Aorta (tissue), 5 donors: ENCODE data around the gene PRELID2. TPM values are rescaled to one million over a fixed set of nuclear protein-coding genes. Genes with fewer than 3 reads are reported as not detected.

ENCODE experiments used
- ATAC-seq: fragments of 200-7000 bp; cut with Tn5 transposase; one replicate; pipeline ENCODE4 v1.9.1; 2022; ENCODE audit warnings: moderate library complexity; ENCODE audit not compliant: low FRiP score
- DNase-seq, 2 donors: peaks; one replicate each; pipeline ENCODE4 v3.0.0-alpha.2; 2020
- H3K27ac ChIP-seq, 2 donors: one replicate each; pipeline ENCODE4 v1.5.1; 2013; ENCODE audit warnings: low read length in 2 of 2, mild to moderate bottlenecking in 2 of 2, moderate library complexity in 2 of 2, control low read depth in 1 of 2, inconsistent platforms in 1 of 2, low read depth in 1 of 2
- H3K27me3 ChIP-seq, 2 donors: one replicate each; pipeline ENCODE4 v1.6.1; 2013; ENCODE audit warnings: control low read depth in 1 of 2, low read length in 1 of 2, mild to moderate bottlenecking in 1 of 2, moderate library complexity in 1 of 2; ENCODE audit not compliant: insufficient read depth in 2 of 2, control insufficient read depth in 1 of 2
- H3K36me3 ChIP-seq, 2 donors: one replicate each; pipeline ENCODE4 v1.6.1; 2013; ENCODE audit warnings: control low read depth in 1 of 2, low read length in 1 of 2, mild to moderate bottlenecking in 1 of 2; ENCODE audit not compliant: insufficient read depth in 2 of 2, control insufficient read depth in 1 of 2
- H3K4me1 ChIP-seq, 2 donors: one replicate each; pipeline ENCODE4 v1.6.1; 2013; ENCODE audit warnings: low read length in 2 of 2, control low read depth in 1 of 2, mild to moderate bottlenecking in 1 of 2, moderate library complexity in 1 of 2; ENCODE audit not compliant: insufficient read depth in 2 of 2, control insufficient read depth in 1 of 2
- H3K4me3 ChIP-seq, 2 donors: one replicate each; pipeline ENCODE4 v1.5.1; 2013; ENCODE audit warnings: low read length in 2 of 2, control low read depth in 1 of 2, mild to moderate bottlenecking in 1 of 2
- H3K9me3 ChIP-seq: one replicate; pipeline ENCODE4 v1.6.1; 2013; ENCODE audit warnings: mild to moderate bottlenecking, low read length; ENCODE audit not compliant: control insufficient read depth
- WGBS, 2 donors: extraction: QIAGEN DNeasy Blood & Tissue Kit; methylation state at CpG; one replicate each; pipeline ENCODE4 v1.1.7; 2013; 5-methylcytosine and 5-hydroxymethylcytosine counted together
- intact Hi-C, 2 donors: fragments of 100-400 bp; cut with DNase I; formaldehyde crosslinking; loops; one replicate each; pipeline versions ENCODE4 v1.14.2 to v1.15.0; 2022
- polyA plus RNA-seq, 2 donors: library from polyadenylated mRNA; stranded (reverse); fragments of 200-250 nt; gene quantifications; one replicate each; pipeline ENCODE4 v1.2.3, GENCODE V29; 2013
- total RNA-seq, 2 donors: library from RNA; stranded (reverse); fragmentation: NEBNext Ultra II Directional; extraction: Animal tissue kit (Norgen Biotek cat#: 25700); gene quantifications; one replicate each; pipeline ENCODE4 v1.2.1, GENCODE V29; 2021
- donor health status: healthy with polysubstance abuse.
- donor health status: Bipolar disorder and iron deficiency.
- donor health status: DM: no; HTN: no; CAD: no.
- donor health status: DM: no; HTN: no; CAD: no.
- donor health status: DM: yes; HTN: yes; CAD: no.

Gene PRELID2
- total and polyA plus RNA-seq, 4 donors, result 4.3 to 28.7 (median 15.8) TPM

DNA sequence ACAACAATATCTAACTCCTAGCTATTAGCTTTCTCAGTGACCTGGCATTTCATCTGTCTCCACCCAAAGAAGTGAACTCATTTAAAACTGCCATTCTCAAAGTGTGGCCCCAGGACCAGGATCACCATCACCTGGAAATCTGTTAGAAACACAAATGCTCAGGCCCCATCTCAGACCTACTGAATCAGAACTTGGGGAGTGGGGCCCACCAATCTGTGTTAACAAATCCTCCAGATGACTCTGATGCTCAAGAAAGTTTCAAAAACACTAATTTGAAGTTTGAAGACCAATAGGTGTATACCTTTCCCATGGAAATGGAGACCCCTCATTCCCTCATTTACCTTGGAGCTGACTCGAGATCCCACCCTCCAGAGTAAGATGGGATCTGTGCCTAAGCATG lies 72.3 kb downstream of the PRELID2 start:
- ATAC-seq (no peak), DNase-seq (no peak)
- Histone ChIP-seq H3K4me1 (no peaks in the 10 kb centered on the region), H3K27me3 (no peaks in the 10 kb centered on the region), H3K27ac (no peak overlapping the region), H3K9me3 (no peaks in the 10 kb centered on the region), H3K4me3 (no peak overlapping the region), H3K36me3 (no peaks in the 10 kb centered on the region)
- 96 to 100% methylated on average over 1 of the region's 1 CpG for WGBS, 2 donors
- intact Hi-C loops, result no loop called here

DNA sequence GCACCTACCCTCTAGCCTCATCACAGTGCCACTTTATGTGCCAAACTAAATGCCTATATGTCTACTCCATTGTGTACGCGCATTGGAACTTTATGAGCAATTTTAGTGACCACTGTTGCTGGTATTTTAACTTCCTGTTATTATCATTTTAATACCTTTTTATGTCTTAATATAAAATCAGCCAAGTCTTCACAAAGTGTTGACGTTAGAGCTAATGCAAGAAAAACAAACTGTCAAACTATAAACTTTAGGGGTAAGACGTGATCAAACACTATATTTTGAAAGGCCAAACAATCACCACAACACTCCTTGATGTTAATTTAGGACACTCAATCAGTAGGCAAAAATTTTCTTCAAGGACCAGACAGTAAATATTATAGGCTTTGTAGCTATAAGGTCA lies 73.9 kb downstream of the PRELID2 start:
- intact Hi-C loops, result no loop called here
- DNase-seq (no peak), ATAC-seq (no peak)
- Histone ChIP-seq H3K36me3 (no peaks in the 10 kb centered on the region), H3K27ac (no peak overlapping the region), H3K4me3 (no peak overlapping the region), H3K4me1 (no peaks in the 10 kb centered on the region), H3K27me3 (no peaks in the 10 kb centered on the region), H3K9me3 (no peaks in the 10 kb centered on the region)
- WGBS, 2 donors, result 75 to 83% methylated on average over 4 of the region's 4 CpGs

DNA sequence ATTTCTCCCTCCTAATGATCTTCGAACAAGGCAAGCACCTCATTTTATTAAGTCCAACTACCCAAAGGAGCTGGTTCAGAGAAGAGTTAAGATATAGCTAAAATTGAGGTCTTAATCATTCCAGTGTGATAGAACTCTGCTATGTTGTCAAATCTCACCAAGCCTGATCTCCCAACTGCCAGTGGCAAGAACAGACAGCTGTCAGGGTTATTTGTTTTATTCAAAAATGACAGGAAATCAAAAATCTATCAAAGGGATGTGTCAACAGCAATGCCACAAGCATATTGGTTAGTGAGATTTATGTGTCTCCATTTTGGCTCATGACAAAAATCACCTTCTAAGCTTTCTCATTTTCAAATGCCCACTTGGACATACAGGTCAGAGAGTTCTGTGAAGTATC lies 74.5 kb downstream of the PRELID2 start:
- intact Hi-C loops, result no loop called here
- Histone ChIP-seq H3K36me3 (no peaks in the 10 kb centered on the region), H3K4me1 (no peaks in the 10 kb centered on the region), H3K4me3 (no peak overlapping the region), H3K27me3 (no peaks in the 10 kb centered on the region), H3K9me3 (no peaks in the 10 kb centered on the region), H3K27ac (no peak overlapping the region)
- no peak for DNase-seq
- ATAC-seq, result no peak
- 97 to 100% methylated on average over 1 of the region's 1 CpG for WGBS, 2 donors

DNA sequence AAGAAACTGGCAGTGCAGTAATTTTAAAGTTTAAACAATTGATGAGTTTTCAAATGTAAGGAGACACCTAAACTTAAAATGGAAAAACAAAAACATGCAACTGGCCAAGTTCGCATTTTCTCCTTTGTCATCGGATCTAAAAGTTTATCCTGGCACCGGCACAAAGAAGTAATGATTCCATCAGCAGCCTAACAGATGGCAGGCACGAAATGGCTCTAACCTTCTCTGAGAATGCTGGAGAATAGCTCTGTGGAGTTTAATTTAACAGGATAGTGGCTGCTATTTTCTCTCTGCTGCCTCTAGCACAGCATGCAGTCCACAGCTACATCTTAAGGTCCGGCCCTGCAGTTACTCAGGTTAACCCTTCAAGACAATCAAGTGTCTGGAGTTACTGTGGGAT lies 82.2 kb downstream of the PRELID2 start:
- H3K4me3 ChIP-seq, result no peak overlapping the region
- intact Hi-C loops, result no loop called here
- no peak for DNase-seq
- ATAC-seq, result no peak
- H3K9me3 ChIP-seq, result no peaks in the 10 kb centered on the region
- H3K27me3 ChIP-seq, result no peaks in the 10 kb centered on the region
- H3K36me3 ChIP-seq, result no peaks in the 10 kb centered on the region
- H3K4me1 ChIP-seq, result no peaks in the 10 kb centered on the region
- 1 to 7% methylated on average over 5 of the region's 5 CpGs for WGBS, 2 donors
- no peak overlapping the region for H3K27ac ChIP-seq

DNA sequence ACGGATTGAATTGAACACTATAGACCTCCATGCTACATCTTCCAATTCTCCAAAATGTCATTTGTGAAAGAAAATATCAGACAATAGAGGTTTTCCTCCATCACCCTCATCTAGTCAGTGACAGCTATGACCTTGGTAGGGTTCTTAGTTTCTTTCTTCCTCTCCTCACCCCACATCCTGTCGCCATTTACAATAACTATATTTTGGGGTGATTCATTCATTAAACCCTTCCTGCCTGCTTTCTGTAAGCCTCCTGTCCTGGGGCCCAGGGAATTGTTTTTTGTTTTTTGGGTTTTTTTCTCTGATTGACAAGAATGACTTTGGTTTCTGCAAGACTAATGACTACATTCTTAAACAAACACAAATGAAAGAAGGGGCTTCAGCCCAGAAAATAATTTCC lies 82.6 kb downstream of the PRELID2 start:
- WGBS, 2 donors, result 58 to 69% methylated on average over 2 of the region's 2 CpGs
- Histone ChIP-seq H3K4me1 (no peaks in the 10 kb centered on the region), H3K4me3 (no peak overlapping the region), H3K9me3 (no peaks in the 10 kb centered on the region), H3K36me3 (no peaks in the 10 kb centered on the region), H3K27me3 (no peaks in the 10 kb centered on the region), H3K27ac (no peak overlapping the region)
- ATAC-seq (no peak), DNase-seq (no peak)
- intact Hi-C loops, result no loop called here

DNA sequence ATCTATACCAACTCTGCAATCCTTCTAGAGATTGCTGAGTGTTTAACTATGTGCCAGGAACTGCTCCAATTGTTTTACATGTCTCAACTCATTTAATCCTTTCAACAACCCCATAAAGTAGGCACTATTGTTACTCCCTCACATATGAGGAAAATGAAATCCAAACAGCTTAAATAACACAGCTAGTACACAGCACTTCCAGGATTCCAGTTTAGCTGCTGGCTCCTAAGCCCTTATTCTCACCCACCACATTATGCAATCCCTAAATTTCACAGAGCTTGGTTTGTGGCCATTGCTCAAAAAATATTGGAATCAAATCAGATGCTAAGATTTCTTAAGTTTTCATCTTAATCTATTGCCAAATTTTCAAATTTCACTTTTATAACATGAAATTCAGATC lies 84.9 kb downstream of the PRELID2 start:
- no peaks in the 10 kb centered on the region for H3K27me3 ChIP-seq
- intact Hi-C loops, result no loop called here
- peak; percentile 67 for ATAC-seq

DNA sequence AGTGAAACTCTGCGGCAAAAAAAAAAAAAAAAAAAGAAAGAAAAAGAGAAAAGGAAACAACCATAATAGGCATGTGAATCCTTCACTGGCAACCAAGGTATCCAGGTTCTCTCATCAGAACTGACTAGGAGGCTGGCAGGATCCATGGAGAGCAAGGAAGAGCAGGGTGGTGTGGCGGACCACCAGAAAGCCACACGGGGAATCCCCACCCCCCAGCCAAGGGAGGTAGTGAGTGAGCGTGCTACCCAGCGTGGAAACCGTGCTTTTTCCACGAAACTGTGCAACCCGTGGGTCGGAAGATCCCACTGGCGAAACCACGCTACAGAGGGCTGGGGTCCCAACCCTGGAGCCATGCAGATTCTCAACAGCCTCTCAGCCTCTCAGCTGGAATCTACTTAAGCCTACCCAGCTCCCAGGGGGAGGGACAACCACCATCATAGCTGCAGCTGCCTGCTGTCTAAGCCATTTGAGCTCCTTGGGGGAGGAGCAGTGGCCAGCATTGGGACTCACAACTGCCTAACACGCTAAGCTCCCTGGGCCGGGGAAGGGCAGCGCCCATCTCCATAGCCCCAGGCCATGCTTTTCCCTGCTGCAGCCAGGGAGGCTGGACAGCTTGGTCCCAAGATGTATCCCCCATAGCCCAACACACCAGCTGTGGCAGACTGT lies 91.6 kb downstream of the PRELID2 start:
- intact Hi-C loops, result no loop called here
- H3K9me3 ChIP-seq, result no peaks in the 10 kb centered on the region
- DNase-seq, result no peak
- no peaks in the 10 kb centered on the region for H3K4me1 ChIP-seq
- H3K36me3 ChIP-seq, result no peaks in the 10 kb centered on the region
- no peak overlapping the region for H3K27ac ChIP-seq
- ATAC-seq, result peak; percentile 44
- H3K27me3 ChIP-seq, result no peaks in the 10 kb centered on the region
- H3K4me3 ChIP-seq, result no peak overlapping the region
- WGBS, 2 donors, result 97 to 99% methylated on average over 14 of the region's 14 CpGs

More for the DNA sequence above, 84.9 kb downstream of the PRELID2 start:
- H3K4me1 ChIP-seq, result no peaks in the 10 kb centered on the region
- H3K4me3 ChIP-seq, result no peak overlapping the region
- no peak for DNase-seq
- no peak overlapping the region for H3K27ac ChIP-seq
- H3K9me3 ChIP-seq, result no peaks in the 10 kb centered on the region
- no peaks in the 10 kb centered on the region for H3K36me3 ChIP-seq

DNA sequence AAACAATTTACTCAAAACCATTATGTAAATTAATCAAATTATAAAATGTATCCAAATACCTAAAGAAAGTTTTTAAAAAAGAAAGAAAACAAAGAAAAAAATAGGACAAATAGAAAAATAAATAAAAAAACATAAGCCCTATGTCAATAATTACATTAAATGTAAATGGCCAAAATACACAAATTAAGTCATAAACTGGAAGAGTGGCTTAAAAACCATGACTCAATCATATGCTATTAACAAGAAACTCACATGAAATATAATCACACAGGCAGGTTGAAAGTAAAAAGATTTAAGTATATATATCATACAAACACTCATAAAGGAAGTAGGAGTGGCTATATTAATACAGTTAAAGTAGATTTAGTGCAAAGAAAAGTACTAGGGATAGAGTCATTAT lies 95.3 kb downstream of the PRELID2 start:
- H3K9me3 ChIP-seq, result no peaks in the 10 kb centered on the region

DNA sequence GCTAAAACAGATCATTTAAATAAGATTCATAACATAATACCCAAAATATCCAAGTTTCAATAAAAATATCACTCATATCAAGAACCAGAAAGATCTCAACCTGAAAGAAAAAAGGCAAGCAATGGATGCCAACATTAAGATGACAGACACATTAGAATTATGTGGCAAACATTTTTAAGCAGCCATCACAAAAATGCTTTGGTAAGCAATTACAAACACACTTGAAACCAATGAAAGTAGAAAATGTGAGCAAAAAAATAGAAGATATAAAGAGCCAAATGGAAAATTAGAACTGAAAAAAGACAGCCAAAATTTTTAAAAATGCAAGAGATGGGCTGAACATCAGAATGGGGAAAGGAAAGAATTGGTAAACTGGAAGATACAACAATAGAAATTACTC lies 96.9 kb downstream of the PRELID2 start:
- DNase-seq, result no peak
- Histone ChIP-seq H3K4me1 (no peaks in the 10 kb centered on the region), H3K27me3 (no peaks in the 10 kb centered on the region), H3K36me3 (peaks cover 0 to 1% of the 10 kb centered on the region in 2 donors), H3K9me3 (no peaks in the 10 kb centered on the region), H3K27ac (no peak overlapping the region), H3K4me3 (no peak overlapping the region)
- intact Hi-C loops, result loop anchor here in 1 of 2 donors (10.0 kb wide), 1 partner anchor 363 kb away; no protein-coding TSS in a partner anchor
- no peak for ATAC-seq

More for the DNA sequence above, 95.3 kb downstream of the PRELID2 start:
- intact Hi-C loops, result loop anchor here in 1 of 2 donors (10.0 kb wide), 1 partner anchor 365 kb away; no protein-coding TSS in a partner anchor
- peaks cover 0 to 1% of the 10 kb centered on the region in 2 donors for H3K36me3 ChIP-seq
- no peak overlapping the region for H3K27ac ChIP-seq
- DNase-seq, result no peak
- no peak for ATAC-seq
- H3K4me3 ChIP-seq, result no peak overlapping the region
- H3K4me1 ChIP-seq, result no peaks in the 10 kb centered on the region
- no peaks in the 10 kb centered on the region for H3K27me3 ChIP-seq
